ENCODE measurements around the gene SLC1A4.

Gene SLC1A4

DNA sequence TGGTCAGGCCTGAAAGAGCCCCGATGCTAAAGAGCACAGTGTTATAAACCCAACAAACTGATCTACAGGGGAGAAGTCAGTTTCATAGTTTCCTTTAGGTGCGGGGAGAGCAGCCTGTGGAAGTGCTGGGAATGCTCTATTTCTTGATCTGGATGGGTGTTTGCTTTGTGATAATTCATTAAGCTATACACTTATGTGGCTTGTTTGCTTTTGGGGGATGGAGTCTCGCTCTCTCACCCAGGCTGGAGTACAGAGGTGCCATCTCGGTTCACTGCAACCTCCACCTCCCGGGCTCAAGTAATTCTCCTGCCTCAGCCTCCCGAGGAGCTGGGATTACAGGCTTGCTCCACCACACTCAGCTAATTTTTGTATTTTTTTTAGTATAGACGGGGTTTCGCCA is 37.0 kb downstream of the SLC1A4 start:
- TF ChIP-seq, protein P1, sequence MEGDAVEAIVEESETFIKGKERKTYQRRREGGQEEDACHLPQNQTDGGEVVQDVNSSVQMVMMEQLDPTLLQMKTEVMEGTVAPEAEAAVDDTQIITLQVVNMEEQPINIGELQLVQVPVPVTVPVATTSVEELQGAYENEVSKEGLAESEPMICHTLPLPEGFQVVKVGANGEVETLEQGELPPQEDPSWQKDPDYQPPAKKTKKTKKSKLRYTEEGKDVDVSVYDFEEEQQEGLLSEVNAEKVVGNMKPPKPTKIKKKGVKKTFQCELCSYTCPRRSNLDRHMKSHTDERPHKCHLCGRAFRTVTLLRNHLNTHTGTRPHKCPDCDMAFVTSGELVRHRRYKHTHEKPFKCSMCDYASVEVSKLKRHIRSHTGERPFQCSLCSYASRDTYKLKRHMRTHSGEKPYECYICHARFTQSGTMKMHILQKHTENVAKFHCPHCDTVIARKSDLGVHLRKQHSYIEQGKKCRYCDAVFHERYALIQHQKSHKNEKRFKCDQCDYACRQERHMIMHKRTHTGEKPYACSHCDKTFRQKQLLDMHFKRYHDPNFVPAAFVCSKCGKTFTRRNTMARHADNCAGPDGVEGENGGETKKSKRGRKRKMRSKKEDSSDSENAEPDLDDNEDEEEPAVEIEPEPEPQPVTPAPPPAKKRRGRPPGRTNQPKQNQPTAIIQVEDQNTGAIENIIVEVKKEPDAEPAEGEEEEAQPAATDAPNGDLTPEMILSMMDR (IDR thresholded peaks at IDR 0.05; ENCODE audit: extremely low read depth, insufficient read depth, missing control alignments), result no peak
- in situ Hi-C loops (cut with MboI; ENCODE audit: low pct_unique_long_range_greater_than_20kb, low sequenced_read_pairs, unreplicated experiment), result loop anchor here (25.0 kb wide), 3 partner anchors 114 to 689 kb away; no protein-coding TSS in a partner anchor
- DNase-seq (ENCODE audit: low spot score), result no peak

DNA sequence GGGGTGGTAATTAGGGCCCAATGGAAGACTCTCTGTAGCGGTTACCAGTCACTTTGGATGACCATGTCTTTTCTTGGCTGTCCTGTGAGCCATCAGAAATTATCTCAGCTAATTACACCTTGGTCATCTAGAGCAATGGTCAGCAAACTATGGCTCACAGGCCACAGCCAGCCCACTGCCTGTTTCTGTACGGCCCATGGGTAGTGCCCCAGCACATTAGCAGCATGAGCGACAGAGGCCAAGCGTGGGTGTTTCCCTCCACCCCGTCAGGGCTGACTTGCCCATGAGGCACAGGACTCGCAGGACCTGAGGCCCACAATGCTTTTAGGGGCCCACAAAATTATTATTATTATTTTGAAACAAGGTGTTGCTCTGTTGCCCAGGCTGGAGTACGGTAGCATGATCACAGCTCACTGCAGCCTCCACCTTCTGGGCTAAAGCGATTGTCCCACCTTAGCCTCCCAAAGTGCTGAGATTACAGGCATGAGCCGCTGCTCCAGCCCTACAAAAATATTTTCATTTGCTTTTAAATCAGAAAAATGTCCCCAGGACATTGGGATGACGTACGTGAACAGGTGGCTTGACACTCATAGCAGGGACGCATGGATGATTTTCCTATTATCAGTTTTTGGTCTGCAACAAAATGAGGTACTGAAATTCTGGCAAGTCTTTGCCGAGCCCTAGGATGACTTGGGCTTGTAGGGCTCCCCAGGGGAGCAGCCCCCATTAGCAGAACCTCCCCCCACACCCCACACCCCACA is 37.7 kb downstream of the SLC1A4 start:
- in situ Hi-C loops (cut with MboI; ENCODE audit: low pct_unique_long_range_greater_than_20kb, low sequenced_read_pairs, unreplicated experiment), result loop anchor here (25.0 kb wide), 3 partner anchors 115 to 690 kb away; no protein-coding TSS in a partner anchor
- DNase-seq (ENCODE audit: low spot score), result peak; percentile 45
- TF ChIP-seq, protein P1 (IDR thresholded peaks at IDR 0.05; ENCODE audit: extremely low read depth, insufficient read depth, missing control alignments), result no peak

DNA sequence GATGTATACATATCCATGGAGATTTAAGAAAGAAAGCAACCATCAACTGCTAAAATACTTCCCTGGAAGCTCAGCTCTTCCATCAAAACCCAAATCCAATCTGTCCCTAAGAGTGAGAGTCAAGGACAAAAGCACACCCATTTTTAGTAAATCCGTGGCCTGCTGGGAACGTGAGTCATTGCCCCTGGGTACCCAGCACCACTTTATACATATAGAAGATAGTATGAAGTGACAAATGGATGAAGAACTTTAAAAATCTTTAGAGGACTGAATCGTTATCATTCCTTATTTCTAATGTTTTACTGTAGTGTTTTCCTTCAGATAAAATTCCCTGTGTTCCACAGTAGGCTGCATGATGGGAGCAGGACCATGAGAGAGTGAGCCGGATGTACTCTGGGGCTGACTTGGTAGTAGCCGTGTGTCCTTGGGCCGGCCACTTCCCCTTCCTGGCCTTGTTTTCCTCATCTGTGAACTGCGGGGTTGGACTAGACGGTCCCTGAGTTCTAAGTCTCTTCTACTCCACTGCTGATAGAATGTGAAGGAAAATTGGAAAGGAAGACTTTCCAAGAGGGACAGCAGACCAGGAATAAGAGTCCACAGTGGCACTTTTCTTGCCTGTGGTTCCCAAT is 38.5 kb downstream of the SLC1A4 start:
- TF ChIP-seq, protein P1 (IDR thresholded peaks at IDR 0.05; ENCODE audit: extremely low read depth, insufficient read depth, missing control alignments), result no peak
- DNase-seq (ENCODE audit: low spot score), result no peak
- in situ Hi-C loops (cut with MboI; ENCODE audit: low pct_unique_long_range_greater_than_20kb, low sequenced_read_pairs, unreplicated experiment), result loop anchor here (25.0 kb wide), 3 partner anchors 115 to 690 kb away; no protein-coding TSS in a partner anchor

DNA sequence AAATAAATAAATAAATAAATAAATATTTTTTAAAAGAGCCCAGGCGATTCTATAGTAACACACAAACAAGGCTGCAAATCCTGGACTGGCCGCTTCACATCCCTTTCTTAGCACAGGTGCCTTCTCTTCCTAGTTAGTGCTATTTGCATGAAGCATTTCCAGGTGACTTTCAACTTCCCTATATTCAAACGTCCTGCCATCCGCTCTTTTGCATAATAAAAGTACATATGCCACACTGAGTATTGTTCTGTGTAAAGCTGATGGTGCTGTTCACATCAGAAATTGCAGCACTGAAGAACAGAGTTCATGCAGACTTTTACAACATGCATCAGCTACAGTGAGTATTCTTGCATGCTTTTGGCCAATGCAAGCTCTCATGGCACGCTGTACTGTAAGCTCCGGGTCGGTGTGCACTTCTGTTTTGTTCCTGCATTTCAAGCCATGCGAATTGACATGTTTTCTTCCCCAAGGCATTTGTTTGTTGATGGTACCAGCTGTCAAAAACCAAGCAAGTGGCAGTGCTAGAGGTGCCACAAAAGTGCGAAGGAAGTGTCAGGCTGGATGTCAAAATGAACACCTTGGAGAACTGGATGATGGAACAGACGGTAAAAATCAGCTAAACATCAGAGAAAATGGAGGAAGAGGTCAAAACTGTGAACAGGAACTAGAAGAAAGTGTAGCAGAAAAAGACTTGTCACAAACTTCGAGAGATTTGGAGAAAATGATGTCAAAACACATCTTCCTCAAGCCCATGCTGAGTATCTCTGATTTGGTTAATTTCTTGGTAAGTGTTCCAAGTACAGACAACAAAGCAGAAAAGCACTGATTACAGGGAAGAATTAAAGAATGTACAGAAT is 41.5 kb downstream of the SLC1A4 start:
- DNase-seq (ENCODE audit: low spot score), result no peak
- in situ Hi-C loops (cut with MboI; ENCODE audit: low pct_unique_long_range_greater_than_20kb, low sequenced_read_pairs, unreplicated experiment), result loop anchor here (25.0 kb wide), 3 partner anchors 118 to 693 kb away; no protein-coding TSS in a partner anchor
- TF ChIP-seq, protein P1 (IDR thresholded peaks at IDR 0.05; ENCODE audit: extremely low read depth, insufficient read depth, missing control alignments), result no peak

DNA sequence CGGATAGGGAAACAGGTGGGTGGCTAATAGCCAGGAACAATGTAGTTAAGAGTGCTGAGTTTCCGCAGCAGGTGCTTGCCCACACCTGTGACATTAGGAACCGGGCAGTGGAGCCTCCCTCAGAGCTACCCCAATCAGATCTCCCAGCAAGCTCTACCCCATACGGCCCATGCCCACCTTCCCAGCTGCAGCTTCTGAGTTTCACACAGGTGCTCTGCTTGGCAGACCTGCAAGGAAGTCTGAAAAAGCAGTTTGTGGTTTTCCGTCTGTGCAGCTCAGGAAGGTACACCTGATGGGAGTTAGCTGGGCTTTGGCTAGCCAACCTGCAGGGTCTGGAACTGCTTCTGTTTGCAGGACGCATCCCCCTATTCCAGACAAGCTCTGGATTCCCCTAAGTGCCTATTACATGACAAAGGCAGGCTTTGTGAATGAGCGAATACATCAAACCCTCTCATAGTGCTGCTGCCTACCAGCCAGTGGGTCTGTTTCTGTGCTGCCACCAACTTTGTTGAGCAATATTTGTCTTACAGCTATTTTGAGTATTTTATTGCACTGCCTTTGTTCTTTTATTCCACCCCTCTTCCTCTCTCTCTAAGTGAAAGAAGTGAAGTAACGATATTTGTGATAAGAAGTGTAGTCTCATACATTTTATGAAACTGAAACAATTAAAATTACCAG is 42.3 kb downstream of the SLC1A4 start:
- no peak for DNase-seq (ENCODE audit: low spot score)
- in situ Hi-C loops (cut with MboI; ENCODE audit: low pct_unique_long_range_greater_than_20kb, low sequenced_read_pairs, unreplicated experiment), result loop anchor here (25.0 kb wide), 3 partner anchors 119 to 694 kb away; no protein-coding TSS in a partner anchor
- TF ChIP-seq, protein P1 (IDR thresholded peaks at IDR 0.05; ENCODE audit: extremely low read depth, insufficient read depth, missing control alignments), result no peak
